Activated T-cell treated with anti-CD3 and anti-CD28 coated beads, Interleukin-2, amount 50 U/mL, for 4 hours (primary cell): ENCODE data around the gene LAMA4. TPM values are rescaled to one million over a fixed set of nuclear protein-coding genes. Genes with fewer than 3 reads are reported as not detected.

Experiments used
- ATAC-seq, 2 donors: fragments of 200-7000 bp; cut with Tn5 transposase; one replicate each; pipeline ENCODE4 v1.10.0; 2021
- DNase-seq: peaks from one replicate; pipeline ENCODE4 v3.0.0-alpha.2; 2020
- H3K27me3 Mint-ChIP-seq: one replicate; pipeline ENCODE4 v1.8.0; 2021; ENCODE audit warnings: low read depth, mixed read lengths
- H3K36me3 Mint-ChIP-seq: one replicate; pipeline ENCODE4 v1.8.0; 2022; ENCODE audit warnings: mixed read lengths; ENCODE audit not compliant: insufficient read depth
- H3K4me1 Mint-ChIP-seq: one replicate; pipeline ENCODE4 v1.8.0; 2021; ENCODE audit warnings: low read depth, mixed read lengths
- H3K4me3 Mint-ChIP-seq: one replicate; pipeline ENCODE4 v1.8.0; 2021; ENCODE audit warnings: mild to moderate bottlenecking, moderate library complexity, mixed read lengths
- H3K9me3 Mint-ChIP-seq: one replicate; pipeline ENCODE4 v1.8.0; 2021; ENCODE audit warnings: mixed read lengths
- total RNA-seq, 3 donors: library from RNA; stranded (reverse); gene quantifications; one replicate each; pipeline ENCODE4 v1.2.1, GENCODE V29; 2021

Gene LAMA4
- total RNA-seq, 3 donors from 2014 or later: 0.30 to 0.34 TPM; not detected in 1

- no peak for DNase-seq
- peaks cover 1% of the 10 kb centered on the region for H3K4me1 Mint-ChIP-seq
- no peaks in the 10 kb centered on the region for H3K9me3 Mint-ChIP-seq
- H3K27me3 Mint-ChIP-seq: peaks cover 12% of the 10 kb centered on the region
- H3K36me3 Mint-ChIP-seq: no peaks in the 10 kb centered on the region
- ATAC-seq: no peak
- H3K4me3 Mint-ChIP-seq: no peak overlapping the region
Observed at GRCh38 chr6:112223070-112223861, 31.1 kb downstream of the LAMA4 start.

GRCh38 chr6:112221981-112222852, 32.1 kb downstream of the LAMA4 start:
- ATAC-seq (no peak), DNase-seq (no peak)
- H3K9me3 Mint-ChIP-seq: no peaks in the 10 kb centered on the region
- no peak overlapping the region for H3K4me3 Mint-ChIP-seq
- H3K4me1 Mint-ChIP-seq: peaks cover 1% of the 10 kb centered on the region
- H3K27me3 Mint-ChIP-seq: peaks cover 11% of the 10 kb centered on the region
- no peaks in the 10 kb centered on the region for H3K36me3 Mint-ChIP-seq

- Mint-ChIP-seq H3K27me3 (peaks cover 11% of the 10 kb centered on the region), H3K4me1 (peaks cover 1% of the 10 kb centered on the region), H3K9me3 (no peaks in the 10 kb centered on the region), H3K36me3 (no peaks in the 10 kb centered on the region), H3K4me3 (no peak overlapping the region)
- ATAC-seq (no peak), DNase-seq (no peak)
Observed at GRCh38 chr6:112221561-112221960, 32.8 kb downstream of the LAMA4 start.

GRCh38 chr6:112218563-112218962, 35.8 kb downstream of the LAMA4 start:
- H3K9me3 Mint-ChIP-seq: no peaks in the 10 kb centered on the region
- DNase-seq (no peak), ATAC-seq (no peak)
- no peak overlapping the region for H3K4me3 Mint-ChIP-seq
- no peaks in the 10 kb centered on the region for H3K4me1 Mint-ChIP-seq
- no peaks in the 10 kb centered on the region for H3K36me3 Mint-ChIP-seq
- peaks cover 7% of the 10 kb centered on the region for H3K27me3 Mint-ChIP-seq

GRCh38 chr6:112216662-112217551, 37.5 kb downstream of the LAMA4 start:
- no peak overlapping the region for H3K4me3 Mint-ChIP-seq
- no peaks in the 10 kb centered on the region for H3K4me1 Mint-ChIP-seq
- H3K36me3 Mint-ChIP-seq: no peaks in the 10 kb centered on the region
- no peaks in the 10 kb centered on the region for H3K9me3 Mint-ChIP-seq
- peaks cover 6% of the 10 kb centered on the region for H3K27me3 Mint-ChIP-seq
- no peak for DNase-seq
- ATAC-seq: no peak

GRCh38 chr6:112215488-112216284, 38.7 kb downstream of the LAMA4 start:
- H3K27me3 Mint-ChIP-seq: peaks cover 12% of the 10 kb centered on the region
- no peak overlapping the region for H3K4me3 Mint-ChIP-seq
- no peak for ATAC-seq
- DNase-seq: no peak
- H3K9me3 Mint-ChIP-seq: no peaks in the 10 kb centered on the region
- H3K4me1 Mint-ChIP-seq: no peaks in the 10 kb centered on the region
- H3K36me3 Mint-ChIP-seq: no peaks in the 10 kb centered on the region

- ATAC-seq (no peak), DNase-seq (no peak)
- no peak overlapping the region for H3K4me3 Mint-ChIP-seq
- H3K9me3 Mint-ChIP-seq: no peaks in the 10 kb centered on the region
- peaks cover 14% of the 10 kb centered on the region for H3K27me3 Mint-ChIP-seq
- no peaks in the 10 kb centered on the region for H3K36me3 Mint-ChIP-seq
- H3K4me1 Mint-ChIP-seq: no peaks in the 10 kb centered on the region
Observed at GRCh38 chr6:112214739-112215269, 39.6 kb downstream of the LAMA4 start.

GRCh38 chr6:112210852-112211251, 43.5 kb downstream of the LAMA4 start:
- Mint-ChIP-seq H3K9me3 (no peaks in the 10 kb centered on the region), H3K27me3 (peaks cover 18% of the 10 kb centered on the region), H3K4me3 (no peak overlapping the region), H3K4me1 (no peaks in the 10 kb centered on the region), H3K36me3 (no peaks in the 10 kb centered on the region)
- ATAC-seq (no peak), DNase-seq (no peak)

GRCh38 chr6:112209131-112209530, 45.2 kb downstream of the LAMA4 start:
- DNase-seq: no peak
- Mint-ChIP-seq H3K9me3 (no peaks in the 10 kb centered on the region), H3K27me3 (peaks cover 20% of the 10 kb centered on the region), H3K36me3 (no peaks in the 10 kb centered on the region), H3K4me3 (no peak overlapping the region), H3K4me1 (no peaks in the 10 kb centered on the region)
- ATAC-seq: no peak

GRCh38 chr6:112207776-112208175, 46.6 kb downstream of the LAMA4 start:
- no peaks in the 10 kb centered on the region for H3K4me1 Mint-ChIP-seq
- H3K9me3 Mint-ChIP-seq: no peaks in the 10 kb centered on the region
- DNase-seq (no peak), ATAC-seq (no peak)
- no peak overlapping the region for H3K4me3 Mint-ChIP-seq
- no peaks in the 10 kb centered on the region for H3K36me3 Mint-ChIP-seq
- peaks cover 30% of the 10 kb centered on the region for H3K27me3 Mint-ChIP-seq

- Mint-ChIP-seq H3K9me3 (no peaks in the 10 kb centered on the region), H3K4me1 (no peaks in the 10 kb centered on the region), H3K36me3 (no peaks in the 10 kb centered on the region), H3K4me3 (no peak overlapping the region), H3K27me3 (peaks cover 35% of the 10 kb centered on the region)
- ATAC-seq (no peak), DNase-seq (no peak)
Observed at GRCh38 chr6:112207131-112207530, 47.2 kb downstream of the LAMA4 start.

- DNase-seq (no peak), ATAC-seq (no peak)
- no peaks in the 10 kb centered on the region for H3K9me3 Mint-ChIP-seq
- H3K27me3 Mint-ChIP-seq: peaks cover 30% of the 10 kb centered on the region
- no peaks in the 10 kb centered on the region for H3K4me1 Mint-ChIP-seq
- no peak overlapping the region for H3K4me3 Mint-ChIP-seq
- no peaks in the 10 kb centered on the region for H3K36me3 Mint-ChIP-seq
Observed at GRCh38 chr6:112206110-112206458, 48.3 kb downstream of the LAMA4 start.

GRCh38 chr6:112205427-112206109, 48.8 kb downstream of the LAMA4 start:
- Mint-ChIP-seq H3K27me3 (peaks cover 30% of the 10 kb centered on the region), H3K4me1 (no peaks in the 10 kb centered on the region), H3K4me3 (no peak overlapping the region)

More at GRCh38 chr6:112205427-112206109, 48.8 kb downstream of the LAMA4 start:
- ATAC-seq (no peak), DNase-seq (no peak)
- H3K36me3 Mint-ChIP-seq: no peaks in the 10 kb centered on the region
- H3K9me3 Mint-ChIP-seq: no peaks in the 10 kb centered on the region
